PC-9 (cell line): ENCODE measurements around the gene S1PR4.
"Not testable (repeated sequence)": the region's sequence is repeated elsewhere in the genome, so short reads cannot be mapped to it uniquely, and the experiment has no call there.

ENCODE experiments used
- EZH2 ChIP-seq: fragments of 200-600 bp; sonication (generic); IDR thresholded peaks from 2 replicates; pipeline ENCODE4 v1.8.0; 2017; ENCODE audit warnings: antibody characterized with exemption, low read depth
- TF ChIP-seq, protein P1 (sequence below): fragments of 200-600 bp; sonication (generic); conservative IDR thresholded peaks from 2 replicates; pipeline ENCODE4 v1.6.1; 2017; ENCODE audit warnings: mixed run types, antibody characterized with exemption, mild to moderate bottlenecking, moderate library complexity

DNA sequence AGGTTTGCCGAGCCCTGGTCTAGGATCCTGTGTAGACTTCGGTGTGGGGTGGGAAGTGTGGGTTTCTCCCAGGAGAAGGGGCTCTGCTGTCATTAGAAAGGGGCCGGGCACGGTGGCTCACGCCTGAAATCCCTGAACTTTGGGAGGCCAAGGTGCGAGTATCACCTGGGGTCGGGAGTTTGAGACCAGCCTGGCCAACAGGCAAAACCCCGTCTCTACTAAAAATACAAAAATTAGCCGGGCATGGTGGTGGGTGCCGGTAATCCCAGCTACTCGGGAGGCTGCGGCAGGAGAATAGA, 13.2 kb downstream of the S1PR4 start:
- TF ChIP-seq, protein P1, sequence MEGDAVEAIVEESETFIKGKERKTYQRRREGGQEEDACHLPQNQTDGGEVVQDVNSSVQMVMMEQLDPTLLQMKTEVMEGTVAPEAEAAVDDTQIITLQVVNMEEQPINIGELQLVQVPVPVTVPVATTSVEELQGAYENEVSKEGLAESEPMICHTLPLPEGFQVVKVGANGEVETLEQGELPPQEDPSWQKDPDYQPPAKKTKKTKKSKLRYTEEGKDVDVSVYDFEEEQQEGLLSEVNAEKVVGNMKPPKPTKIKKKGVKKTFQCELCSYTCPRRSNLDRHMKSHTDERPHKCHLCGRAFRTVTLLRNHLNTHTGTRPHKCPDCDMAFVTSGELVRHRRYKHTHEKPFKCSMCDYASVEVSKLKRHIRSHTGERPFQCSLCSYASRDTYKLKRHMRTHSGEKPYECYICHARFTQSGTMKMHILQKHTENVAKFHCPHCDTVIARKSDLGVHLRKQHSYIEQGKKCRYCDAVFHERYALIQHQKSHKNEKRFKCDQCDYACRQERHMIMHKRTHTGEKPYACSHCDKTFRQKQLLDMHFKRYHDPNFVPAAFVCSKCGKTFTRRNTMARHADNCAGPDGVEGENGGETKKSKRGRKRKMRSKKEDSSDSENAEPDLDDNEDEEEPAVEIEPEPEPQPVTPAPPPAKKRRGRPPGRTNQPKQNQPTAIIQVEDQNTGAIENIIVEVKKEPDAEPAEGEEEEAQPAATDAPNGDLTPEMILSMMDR = not testable (repeated sequence)
- TF ChIP-seq EZH2 = not testable (repeated sequence)
